A549 (cell line): ENCODE data around the gene UBASH3B. TPM values are rescaled to one million over a fixed set of nuclear protein-coding genes. Genes with fewer than 3 reads are reported as not detected.

Source experiments
- ATAC-seq, 2 experiments: fragments of 200-7000 bp in 1 of 2; fragments of >200 bp in 1 of 2; cut with Nextera tagmentation in 1 of 2; cut with Tn5 transposase in 1 of 2; 3 replicates each; pipeline versions ENCODE4 v1.8.0 to v1.9.1; 2018 to 2020; ENCODE audit warnings: mild to moderate bottlenecking in 1 of 2, moderate library complexity in 1 of 2
- CTCF ChIA-PET: fragments of 300-600 bp; sonication (Branson Sonifier 250); formaldehyde crosslinking; extraction: SDS; loops from one replicate; lab custom pipeline; 2021; ENCODE audit warnings: antibody characterized with exemption, inconsistent platforms; lab: Yijun Ruan, JAX
- POLR2A ChIA-PET: fragments of 350-600 bp; formaldehyde crosslinking; extraction: SDS; loops from one replicate; lab custom pipeline; 2021; ENCODE audit warnings: antibody characterized with exemption, inconsistent platforms; lab: Yijun Ruan, JAX
- DNase-seq, 2 experiments: peaks; one replicate each; pipeline versions ENCODE4 v3.0.0 to v3.0.0-alpha.2; 2011 to 2016; ENCODE audit warnings: low read depth in 1 of 2, low spot score in 1 of 2
- FAIRE-seq: peaks from 2 replicates; lab custom pipeline; 2011; peaks lifted over from hg19 to GRCh38; lab: Jason Lieb, UNC
- H3K27ac ChIP-seq, 2 experiments: fragments of >200 bp; sonication (Bioruptor Twin); formaldehyde crosslinking; 3 replicates each; pipeline ENCODE4 v1.5.1; 2016 to 2017
- H3K4me1 ChIP-seq: fragments of >200 bp; sonication (Bioruptor Twin); formaldehyde crosslinking; 3 replicates; pipeline ENCODE4 v1.6.1; 2016
- H3K4me2 ChIP-seq: fragments of >200 bp; sonication (Bioruptor Twin); formaldehyde crosslinking; 3 replicates; pipeline ENCODE4 v1.6.1; 2016
- H3K4me3 ChIP-seq: fragments of >200 bp; sonication (Bioruptor Twin); formaldehyde crosslinking; 3 replicates; pipeline ENCODE4 v1.5.1; 2016
- H3K9me3 ChIP-seq: fragments of >200 bp; sonication (Bioruptor Twin); formaldehyde crosslinking; 3 replicates; pipeline ENCODE4 v1.6.1; 2016
- BCL3 ChIP-seq: fragments of >200 bp; sonication (Bioruptor Twin); formaldehyde crosslinking; IDR thresholded peaks from 3 replicates; pipeline ENCODE4 v1.6.1; 2016
- CEBPB ChIP-seq, 2 experiments: fragments of >200 bp in 1 of 2; sonication (Bioruptor Twin) in 1 of 2; formaldehyde crosslinking in 1 of 2; IDR thresholded peaks; 2 replicates each; pipeline ENCODE4 v1.6.1; 2012 to 2016
- CHD4 ChIP-seq: fragments of 200-600 bp; sonication (generic); IDR thresholded peaks from 2 replicates; pipeline ENCODE4 v1.6.1; 2016; ENCODE audit warnings: antibody characterized with exemption, mild to moderate bottlenecking, borderline replicate concordance
- E2F6 ChIP-seq: IDR thresholded peaks from 2 replicates; pipeline ENCODE4 v1.6.1; 2012; ENCODE audit warnings: low read depth, borderline replicate concordance
- ESRRA ChIP-seq: fragments of 150-350 bp; IDR thresholded peaks from 2 replicates; pipeline ENCODE4 v1.6.1; 2014; ENCODE audit warnings: mild to moderate bottlenecking, low read length, borderline replicate concordance
- FOSL2 ChIP-seq, 2 experiments: fragments of 450-650 bp in 1 of 2; fragments of >200 bp in 1 of 2; sonication (Bioruptor Twin) in 1 of 2; formaldehyde crosslinking; IDR thresholded peaks; 2 replicates each; pipeline versions ENCODE4 v1.5.0 to v1.6.1; 2016 to 2020; ENCODE audit warnings: mild to moderate bottlenecking in 1 of 2, moderate library complexity in 1 of 2
- FOXS1 ChIP-seq: fragments of 250-450 bp; sonication (Bioruptor Pico); IDR thresholded peaks from 2 replicates; pipeline ENCODE4 v1.5.0; 2020; ENCODE audit warnings: mild to moderate bottlenecking, moderate library complexity
- GATA3 ChIP-seq: IDR thresholded peaks from 2 replicates; pipeline ENCODE4 v1.6.1; 2012; ENCODE audit warnings: borderline replicate concordance
- HDAC2 ChIP-seq: fragments of 200-600 bp; sonication (generic); IDR thresholded peaks from 2 replicates; pipeline ENCODE4 v1.6.1; 2016
- HOXA7 ChIP-seq: fragments of 250-450 bp; sonication (Bioruptor Pico); IDR thresholded peaks from 2 replicates; pipeline ENCODE4 v1.5.0; 2020; ENCODE audit warnings: mild to moderate bottlenecking, moderate library complexity
- HOXB5 ChIP-seq: fragments of 250-450 bp; sonication (Bioruptor Pico); IDR thresholded peaks from 2 replicates; pipeline ENCODE4 v1.5.0; 2020; ENCODE audit warnings: mild to moderate bottlenecking, moderate library complexity
- KDM1A ChIP-seq: fragments of 200-600 bp; sonication (generic); IDR thresholded peaks from 2 replicates; pipeline ENCODE4 v1.6.1; 2016; ENCODE audit warnings: low read depth, mild to moderate bottlenecking
- MAFK ChIP-seq: fragments of 450-650 bp; IDR thresholded peaks from 2 replicates; pipeline ENCODE4 v1.6.1; 2014; ENCODE audit not compliant: partially characterized antibody
- MAX ChIP-seq: IDR thresholded peaks from 2 replicates; pipeline ENCODE4 v1.6.1; 2012
- RCOR1 ChIP-seq: fragments of 150-350 bp; IDR thresholded peaks from 2 replicates; pipeline ENCODE4 v1.6.1; 2014; ENCODE audit warnings: antibody characterized with exemption, low read length, low read depth
- SREBF2 ChIP-seq: fragments of 450-650 bp; IDR thresholded peaks from 2 replicates; pipeline ENCODE4 v1.6.1; 2014; ENCODE audit warnings: mild to moderate bottlenecking, moderate library complexity
- TFCP2L1 ChIP-seq: fragments of 250-450 bp; sonication (Bioruptor Pico); IDR thresholded peaks from 2 replicates; pipeline ENCODE4 v1.5.0; 2021; ENCODE audit warnings: mild to moderate bottlenecking
- ZNF302 ChIP-seq: fragments of 250-450 bp; sonication (Bioruptor Pico); IDR thresholded peaks from 2 replicates; pipeline ENCODE4 v1.9.0; 2021; ENCODE audit warnings: inconsistent platforms, mild to moderate bottlenecking, moderate library complexity
- WGBS: methylation state at CpG from one replicate; pipeline ENCODE4 v1.1.6; 2017; ENCODE audit errors: missing lambda C conversion rate; 5-methylcytosine and 5-hydroxymethylcytosine counted together
- polyA plus RNA-seq, 4 experiments: library from polyadenylated mRNA; depleted of rRNA in 3 of 4; stranded (reverse); fragments of >200 nt; fragmentation: RNase III in 1 of 4; extraction: RNeasy Plus Mini Kit Qiagen cat#74134 plus additional on column Dnase treatment in 1 of 4; gene quantifications; 2 replicates in 3 of 4; 3 replicates in 1 of 4; pipeline ENCODE4 v1.2.3, GENCODE V29; 2011 to 2017
- TF ChIP-seq, protein P1 (sequence below): fragments of 150-350 bp; IDR thresholded peaks from 2 replicates; pipeline ENCODE4 v1.6.1; 2014; ENCODE audit warnings: low read depth, mild to moderate bottlenecking, low read length

UBASH3B gene
- polyA plus RNA-seq, 2 of the 4 experiments (the other 2 are of a cell fraction): 33.4 to 43.0 TPM

DNA sequence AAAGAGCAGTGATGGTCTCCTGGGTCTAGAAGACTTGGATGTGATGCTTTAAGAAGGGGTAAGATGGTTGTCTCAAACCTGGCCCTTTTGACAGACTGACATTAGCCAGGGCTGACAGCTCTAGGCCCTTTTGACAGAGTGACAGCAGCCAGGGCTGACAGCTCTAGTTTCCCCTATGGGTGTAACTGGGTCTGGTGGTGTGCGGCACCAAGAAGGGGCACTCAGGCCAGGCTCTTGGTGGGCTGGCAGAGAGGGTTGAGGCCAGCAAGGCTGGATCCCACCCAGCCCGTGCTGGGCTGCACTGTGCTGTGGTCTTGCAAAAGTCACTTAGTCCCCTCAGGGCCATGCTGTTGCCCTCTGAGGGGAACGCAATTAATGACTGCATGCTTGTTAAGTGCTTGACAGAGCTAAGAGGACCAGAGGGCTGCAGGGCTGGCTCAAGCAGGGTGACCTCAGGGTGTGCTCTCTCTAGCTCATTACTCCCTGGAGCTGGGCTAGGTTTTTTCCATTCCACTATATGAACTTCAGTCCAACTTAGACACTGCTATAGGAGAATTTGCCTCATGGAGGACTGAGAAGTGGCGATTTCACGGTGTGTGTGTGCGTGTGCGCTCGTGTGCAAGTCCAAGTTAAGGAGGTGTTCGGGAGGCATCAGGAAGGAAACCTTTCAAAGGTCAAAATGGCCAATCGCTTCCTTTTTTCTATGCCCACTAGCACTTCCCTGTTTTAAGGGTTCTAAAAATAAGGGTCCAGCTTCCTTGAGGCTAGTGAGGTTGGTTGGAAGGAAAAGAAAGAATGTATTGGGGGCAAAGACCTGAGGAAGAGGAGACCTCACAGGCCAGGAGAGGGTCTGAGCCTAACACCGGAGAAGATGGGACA is 4.4 kb downstream of the UBASH3B start:
- 85% methylated on average over 8 of the region's 11 CpGs for WGBS
- H3K4me1 ChIP-seq: peaks cover 68% of the 10 kb centered on the region
- CTCF ChIA-PET: interaction anchor here (1.1 to 3.1 kb wide), 7 partner anchors 10 to 129 kb away, joined by 3 to 15 read pairs (median 4); no protein-coding TSS in a partner anchor
- peak overlapping the region; percentile 48; the same call in 2 of the 3 replicates for H3K4me2 ChIP-seq
- no peak overlapping the region for H3K4me3 ChIP-seq
- H3K27ac ChIP-seq: peak overlapping the region in 1 of 2 experiments; percentile 40; a peak in 3 of 6 replicates
- H3K9me3 ChIP-seq: no peaks in the 10 kb centered on the region
- no peak for TF ChIP-seq CEBPB (IDR thresholded peaks at IDR 0.05)
- POLR2A ChIA-PET: interaction anchor here (0.7 kb wide), 1 partner anchor 141 kb away, joined by 3 read pairs; no protein-coding TSS in a partner anchor
- FAIRE-seq (no peak), DNase-seq (no peak), ATAC-seq (no peak)

DNA sequence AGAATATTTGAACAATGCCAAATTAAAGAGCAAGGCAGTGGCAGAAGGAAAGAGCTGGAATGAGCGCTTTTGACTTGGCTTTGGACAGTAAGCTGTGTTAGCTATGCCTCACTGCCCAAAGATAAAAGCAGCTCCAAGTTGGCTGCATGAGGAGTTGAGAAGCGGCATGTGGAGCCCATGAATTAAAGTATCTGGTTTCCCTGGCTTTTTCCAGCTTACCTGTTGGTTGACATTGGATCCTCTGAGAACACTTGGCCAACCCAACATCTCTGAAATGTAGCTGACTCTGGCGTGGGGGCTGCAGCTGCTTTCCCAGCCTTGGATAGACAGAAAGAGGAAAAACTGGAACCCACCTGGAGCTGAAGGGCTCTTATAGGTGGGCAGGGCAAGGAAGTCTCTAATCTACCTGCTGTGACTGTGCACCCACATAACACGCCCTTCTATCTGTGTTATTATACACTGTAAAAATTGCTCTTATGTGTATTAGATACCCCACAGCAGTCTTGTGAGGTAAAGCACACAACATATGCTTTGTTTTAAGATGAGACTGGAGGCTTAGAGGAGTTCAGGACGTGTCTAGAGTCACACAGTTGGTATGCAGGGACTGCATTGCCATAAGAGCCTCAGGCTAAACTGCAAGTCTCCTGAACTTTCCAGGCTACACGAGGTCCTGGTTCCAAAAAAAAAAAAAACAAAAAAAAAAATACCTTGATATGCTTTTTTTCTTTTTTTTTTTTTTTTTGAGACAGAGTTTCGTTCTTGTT is 5.8 kb downstream of the UBASH3B start:
- no peak overlapping the region for H3K4me3 ChIP-seq
- H3K4me2 ChIP-seq: peak overlapping the region; percentile 48
- ATAC-seq (no peak), DNase-seq (no peak), FAIRE-seq (no peak)
- H3K4me1 ChIP-seq: peaks cover 76% of the 10 kb centered on the region
- peak overlapping the region; percentile 33 to 52; a peak in 3 of 6 replicates for H3K27ac ChIP-seq
- POLR2A ChIA-PET: no interaction called here
- CTCF ChIA-PET: interaction anchor here (0.7 to 3.1 kb wide), 8 partner anchors 8 to 361 kb away, joined by 3 to 15 read pairs (median 4); no protein-coding TSS in a partner anchor
- TF ChIP-seq FOXS1 (CRISPR knock-in tag) (no peak), HOXB5 (CRISPR knock-in tag) (no peak), FOSL2 (IDR thresholded peaks at IDR 0.05) (no peak), FOSL2 (CRISPR knock-in tag; IDR thresholded peaks at IDR 0.05) (no peak), HDAC2 (no peak), RCOR1 (no peak), CHD4 (no peak), ZNF302 (no peak), BCL3 (no peak), HOXA7 (CRISPR knock-in tag) (no peak), KDM1A (no peak), MAFK (no peak), SREBF2 (no peak), E2F6 (no peak), TFCP2L1 (CRISPR knock-in tag) (no peak), MAX (no peak), ESRRA (no peak), GATA3 (no peak)
- TF ChIP-seq, protein P1, sequence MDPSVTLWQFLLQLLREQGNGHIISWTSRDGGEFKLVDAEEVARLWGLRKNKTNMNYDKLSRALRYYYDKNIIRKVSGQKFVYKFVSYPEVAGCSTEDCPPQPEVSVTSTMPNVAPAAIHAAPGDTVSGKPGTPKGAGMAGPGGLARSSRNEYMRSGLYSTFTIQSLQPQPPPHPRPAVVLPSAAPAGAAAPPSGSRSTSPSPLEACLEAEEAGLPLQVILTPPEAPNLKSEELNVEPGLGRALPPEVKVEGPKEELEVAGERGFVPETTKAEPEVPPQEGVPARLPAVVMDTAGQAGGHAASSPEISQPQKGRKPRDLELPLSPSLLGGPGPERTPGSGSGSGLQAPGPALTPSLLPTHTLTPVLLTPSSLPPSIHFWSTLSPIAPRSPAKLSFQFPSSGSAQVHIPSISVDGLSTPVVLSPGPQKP: no peak
- 72% methylated on average over 7 of the region's 7 CpGs for WGBS
- no peaks in the 10 kb centered on the region for H3K9me3 ChIP-seq
